SJCRH30 (cell line): ENCODE results near the gene BNIP3. TPM values are rescaled to one million over a fixed set of nuclear protein-coding genes. Genes with fewer than 3 reads are reported as not detected.

Experiments used
- DNase-seq, 2 experiments: peaks; one replicate each; pipeline ENCODE4 v3.0.0-alpha.2; 2015 to 2020
- H3K27ac ChIP-seq: fragments of 250-450 bp; sonication (Bioruptor Pico); 2 replicates; pipeline ENCODE4 v1.5.1; 2020; ENCODE audit warnings: mild to moderate bottlenecking, moderate library complexity
- H3K27me3 ChIP-seq: fragments of 250-450 bp; sonication (Bioruptor Pico); 2 replicates; pipeline ENCODE4 v1.5.1; 2020; ENCODE audit warnings: mild to moderate bottlenecking, moderate library complexity
- H3K36me3 ChIP-seq: fragments of 250-450 bp; sonication (Bioruptor Pico); 2 replicates; pipeline ENCODE4 v1.5.1; 2020; ENCODE audit warnings: mild to moderate bottlenecking, moderate library complexity
- H3K4me1 ChIP-seq: fragments of 250-450 bp; sonication (Bioruptor Pico); 2 replicates; pipeline ENCODE4 v1.5.1; 2020; ENCODE audit warnings: mild to moderate bottlenecking, moderate library complexity
- H3K4me3 ChIP-seq: fragments of 250-450 bp; sonication (Bioruptor Pico); 2 replicates; pipeline ENCODE4 v1.5.1; 2020; ENCODE audit warnings: mild to moderate bottlenecking, moderate library complexity
- H3K9me3 ChIP-seq: fragments of 250-450 bp; sonication (Bioruptor Pico); replicated peaks from 2 replicates; pipeline ENCODE4 v1.5.1; 2020; ENCODE audit warnings: mild to moderate bottlenecking, moderate library complexity
- total RNA-seq: library from RNA; depleted of rRNA; stranded (reverse); fragments of >200 nt; shearing (Covaris generic); gene quantifications from 2 replicates; pipeline ENCODE4 v1.2.3, GENCODE V29; 2014

The BNIP3 gene
- total RNA-seq, 1 experiment from 2014 or later = 45.6 TPM

DNA sequence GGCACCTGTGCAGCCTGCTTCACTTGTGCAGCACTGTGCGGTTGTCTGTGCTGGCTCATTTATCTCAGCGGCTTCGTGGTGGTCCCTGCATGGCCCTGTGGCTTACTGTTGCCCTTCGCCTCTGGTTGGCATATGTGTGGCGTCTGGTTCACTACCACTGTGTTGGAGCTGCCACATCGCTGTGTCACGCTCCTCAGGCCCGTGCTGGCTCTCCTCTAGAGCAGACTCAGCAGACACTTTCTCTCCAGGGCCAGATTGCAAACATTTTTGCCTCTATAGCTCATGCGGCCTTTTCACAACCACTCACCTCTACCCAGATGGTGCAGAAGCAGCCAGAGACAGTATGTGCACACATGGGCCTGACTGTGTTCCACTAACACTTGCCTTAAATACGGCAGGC lies 43.0 kb downstream of the BNIP3 start:
- Histone ChIP-seq H3K4me3 (no peak overlapping the region), H3K4me1 (no peaks in the 10 kb centered on the region), H3K36me3 (no peaks in the 10 kb centered on the region; the same call in 1 of the 2 replicates), H3K27ac (no peak overlapping the region), H3K27me3 (no peaks in the 10 kb centered on the region), H3K9me3 (no peaks in the 10 kb centered on the region)
- no peak for DNase-seq

DNA sequence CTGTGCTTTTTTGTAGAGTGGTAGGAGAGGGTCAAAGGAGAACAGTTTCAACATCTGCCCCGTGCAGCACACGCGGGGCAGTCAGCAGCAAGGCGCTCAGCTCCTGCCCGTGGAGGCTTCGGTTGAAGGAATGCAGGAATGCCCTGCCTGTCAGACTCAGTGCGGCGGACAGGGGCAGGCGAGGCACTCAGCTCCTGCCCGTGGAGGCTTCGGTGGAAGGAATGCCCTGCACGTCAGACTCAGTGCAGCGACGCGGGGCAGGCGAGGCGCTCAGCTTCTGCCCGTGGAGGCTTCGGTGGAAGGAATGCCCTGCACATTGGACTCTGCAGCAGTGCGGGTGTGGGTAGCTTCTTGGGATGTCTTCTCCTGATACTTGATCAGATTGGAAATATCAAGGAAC lies 43.9 kb downstream of the BNIP3 start:
- Histone ChIP-seq H3K4me1 (no peaks in the 10 kb centered on the region), H3K27ac (no peak overlapping the region), H3K27me3 (no peaks in the 10 kb centered on the region), H3K4me3 (no peak overlapping the region), H3K36me3 (no peaks in the 10 kb centered on the region; the same call in 1 of the 2 replicates), H3K9me3 (no peaks in the 10 kb centered on the region)
- no peak for DNase-seq

DNA sequence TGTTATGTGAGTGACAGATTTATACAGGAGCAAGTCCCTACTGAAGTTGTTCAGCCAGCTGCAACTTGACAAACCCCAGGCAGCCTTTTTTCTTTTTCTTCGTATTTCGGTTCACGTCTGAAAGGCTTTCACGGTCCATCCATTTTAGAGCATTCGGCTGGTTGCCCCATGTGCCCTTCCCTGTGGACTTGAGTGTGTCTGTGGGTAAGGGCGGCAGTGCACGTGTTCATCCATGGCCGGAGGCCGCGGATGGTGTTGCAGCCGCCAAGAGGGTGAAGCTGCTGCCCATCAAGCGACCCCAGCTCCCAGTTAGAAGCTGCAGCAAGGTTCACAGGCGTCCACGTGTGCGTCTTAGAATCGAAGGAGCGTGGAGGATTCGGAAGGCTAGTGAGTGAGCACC lies 45.0 kb downstream of the BNIP3 start:
- no peak for DNase-seq
- H3K27me3 ChIP-seq = no peaks in the 10 kb centered on the region

DNA sequence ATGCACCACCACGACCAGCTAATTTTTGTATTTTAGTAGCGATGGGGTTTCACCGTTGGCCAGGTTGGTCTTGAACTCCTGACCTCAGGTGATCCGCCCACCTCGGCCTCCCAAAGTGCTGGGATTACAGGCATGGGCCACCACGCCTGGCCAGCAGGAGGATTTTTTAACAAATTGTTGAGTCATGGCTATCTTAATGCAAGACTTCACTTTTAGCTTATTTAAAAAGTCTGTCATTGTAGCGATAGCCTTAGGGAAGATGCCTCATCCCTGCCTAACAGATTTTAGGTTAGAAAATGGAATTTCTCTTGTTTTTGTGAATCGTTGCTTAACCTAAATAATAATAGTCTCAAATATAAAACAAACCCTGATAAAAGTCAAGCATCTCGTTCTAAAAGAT lies 45.4 kb downstream of the BNIP3 start:
- no peak overlapping the region for H3K4me3 ChIP-seq
- DNase-seq = no peak
- no peaks in the 10 kb centered on the region for H3K9me3 ChIP-seq
- no peaks in the 10 kb centered on the region for H3K27me3 ChIP-seq
- H3K4me1 ChIP-seq = no peaks in the 10 kb centered on the region
- H3K27ac ChIP-seq = no peak overlapping the region
- H3K36me3 ChIP-seq = no peaks in the 10 kb centered on the region; the same call in 1 of the 2 replicates

More for the DNA sequence above, 45.0 kb downstream of the BNIP3 start:
- no peak overlapping the region for H3K4me3 ChIP-seq
- H3K4me1 ChIP-seq = no peaks in the 10 kb centered on the region
- no peak overlapping the region for H3K27ac ChIP-seq
- H3K36me3 ChIP-seq = no peaks in the 10 kb centered on the region; the same call in 1 of the 2 replicates
- no peaks in the 10 kb centered on the region for H3K9me3 ChIP-seq

DNA sequence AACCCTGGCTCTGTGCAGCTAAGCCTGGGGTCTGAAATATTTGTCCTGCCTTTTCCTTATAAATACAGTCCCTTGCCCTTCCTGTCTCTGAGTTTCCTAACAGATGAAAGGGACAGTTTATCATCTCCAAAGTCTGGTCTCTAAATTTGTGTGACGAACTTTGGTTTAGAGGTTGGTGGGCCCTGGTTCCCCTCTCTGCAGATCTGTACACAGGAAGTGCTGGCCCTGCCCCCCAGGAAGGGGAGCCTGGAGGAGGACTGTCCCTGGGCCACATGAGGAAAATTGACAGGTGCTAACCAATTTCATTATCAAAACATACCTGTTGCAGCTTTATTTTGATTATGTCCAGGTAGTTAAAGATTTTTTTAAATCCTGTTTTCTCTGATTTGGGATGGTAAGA lies 46.5 kb downstream of the BNIP3 start:
- Histone ChIP-seq H3K9me3 (no peaks in the 10 kb centered on the region), H3K27ac (no peak overlapping the region), H3K27me3 (no peaks in the 10 kb centered on the region), H3K4me3 (no peak overlapping the region), H3K36me3 (no peaks in the 10 kb centered on the region; the same call in 1 of the 2 replicates), H3K4me1 (no peaks in the 10 kb centered on the region)
- DNase-seq = no peak

DNA sequence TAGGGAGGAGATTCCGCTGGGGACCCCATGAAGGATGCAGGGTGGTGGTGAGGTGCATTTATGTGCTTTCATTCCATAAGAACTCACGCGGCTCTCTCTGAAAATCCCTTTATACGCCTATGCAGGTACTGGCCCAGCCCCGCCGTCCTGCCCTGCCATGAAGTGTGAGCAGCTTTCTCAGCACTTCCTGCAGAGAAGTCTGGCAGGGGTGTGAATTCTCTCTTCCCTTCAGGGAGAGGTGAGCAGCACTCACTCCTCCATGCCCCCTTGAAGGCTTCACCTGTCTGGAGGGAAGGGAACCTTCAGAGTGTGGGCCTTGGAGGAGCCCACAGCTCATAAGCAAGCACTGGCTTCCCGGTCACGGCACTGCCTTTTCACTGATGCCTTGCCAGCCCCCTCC lies 47.0 kb downstream of the BNIP3 start:
- H3K4me1 ChIP-seq = no peaks in the 10 kb centered on the region
- DNase-seq = no peak
- no peaks in the 10 kb centered on the region for H3K9me3 ChIP-seq
- H3K27me3 ChIP-seq = no peaks in the 10 kb centered on the region
- no peak overlapping the region for H3K4me3 ChIP-seq
- H3K36me3 ChIP-seq = no peaks in the 10 kb centered on the region
- no peak overlapping the region for H3K27ac ChIP-seq

DNA sequence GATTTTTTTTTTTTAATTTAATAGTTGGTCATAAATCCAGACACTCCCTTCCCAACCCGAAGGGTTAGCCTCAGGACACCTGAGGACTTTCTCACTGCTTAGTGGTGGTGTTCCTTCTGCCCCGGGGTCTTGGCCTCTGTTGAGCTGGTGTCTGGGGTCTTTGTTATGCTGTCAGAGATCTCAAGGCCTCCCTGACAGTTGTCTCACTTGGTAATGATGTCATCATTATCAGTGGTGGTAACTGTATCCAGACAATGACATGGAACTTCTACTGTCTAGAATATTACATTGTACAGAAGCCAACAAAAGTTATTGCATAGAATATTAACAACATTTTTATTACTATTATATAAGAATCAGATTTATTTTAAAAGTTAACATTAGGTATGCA lies 48.0 kb downstream of the BNIP3 start:
- H3K4me3 ChIP-seq = no peak overlapping the region
- no peaks in the 10 kb centered on the region for H3K9me3 ChIP-seq
- no peaks in the 10 kb centered on the region for H3K36me3 ChIP-seq
- no peaks in the 10 kb centered on the region for H3K4me1 ChIP-seq
- no peaks in the 10 kb centered on the region for H3K27me3 ChIP-seq
- no peak for DNase-seq
- no peak overlapping the region for H3K27ac ChIP-seq

DNA sequence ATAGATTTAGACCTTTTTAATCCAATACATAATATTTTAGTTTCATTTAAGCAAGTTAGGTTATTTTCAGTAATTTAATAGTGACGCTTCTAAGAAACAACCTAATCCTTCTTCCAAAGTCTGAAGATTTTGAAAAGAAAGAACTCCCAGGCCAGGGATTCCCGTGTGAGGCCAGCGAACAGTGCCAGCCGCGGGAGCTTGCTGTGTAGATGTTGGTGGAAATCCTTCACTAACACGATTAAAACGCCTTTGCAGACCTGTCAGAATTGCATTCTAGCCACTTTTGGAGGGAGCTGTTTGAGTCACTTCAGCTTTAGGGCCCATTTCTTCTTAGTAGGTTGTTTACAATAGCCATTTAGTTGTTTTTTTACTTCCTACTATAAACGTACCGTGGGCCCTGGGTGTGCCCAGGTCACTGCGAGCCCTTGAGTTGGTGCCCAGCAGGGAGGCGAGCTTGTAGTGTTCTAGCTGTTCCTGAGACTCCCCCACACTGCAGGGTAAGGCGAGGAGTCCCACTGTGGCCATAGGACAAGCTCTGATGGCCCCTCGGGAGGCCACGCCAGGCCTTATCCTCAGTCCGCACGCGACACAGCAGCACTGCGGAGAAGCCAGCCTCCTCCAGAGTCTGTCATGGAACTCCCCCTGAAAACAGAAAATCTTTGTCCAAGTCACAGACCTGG lies 48.6 kb downstream of the BNIP3 start:
- H3K9me3 ChIP-seq = no peaks in the 10 kb centered on the region
- no peaks in the 10 kb centered on the region for H3K4me1 ChIP-seq
- no peak for DNase-seq
- H3K27me3 ChIP-seq = no peaks in the 10 kb centered on the region
- no peak overlapping the region for H3K27ac ChIP-seq
- H3K4me3 ChIP-seq = no peak overlapping the region
- H3K36me3 ChIP-seq = no peaks in the 10 kb centered on the region

DNA sequence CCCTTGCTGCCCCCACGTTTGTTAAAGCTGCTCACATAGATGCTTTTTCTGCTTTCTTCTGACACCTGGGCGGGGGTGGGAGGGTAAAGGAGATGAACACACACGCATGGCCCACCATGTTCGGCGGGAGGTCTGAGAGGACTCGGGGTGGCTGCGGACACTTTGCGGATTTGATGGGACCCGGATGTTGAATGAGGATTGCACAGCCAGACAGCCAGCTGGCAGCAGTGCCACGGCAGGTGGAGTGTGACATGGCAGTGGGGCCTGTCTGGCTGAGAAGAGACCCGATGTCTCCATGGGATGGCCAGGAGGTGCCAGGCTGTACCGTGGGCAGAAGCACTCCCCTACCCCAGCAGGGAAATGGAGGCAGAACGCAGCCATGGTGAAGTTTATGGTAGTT lies 49.7 kb downstream of the BNIP3 start:
- no peaks in the 10 kb centered on the region for H3K9me3 ChIP-seq
- H3K4me1 ChIP-seq = no peaks in the 10 kb centered on the region
- H3K27ac ChIP-seq = no peak overlapping the region
- H3K27me3 ChIP-seq = no peaks in the 10 kb centered on the region
- no peaks in the 10 kb centered on the region for H3K36me3 ChIP-seq
- no peak for DNase-seq
- H3K4me3 ChIP-seq = no peak overlapping the region

DNA sequence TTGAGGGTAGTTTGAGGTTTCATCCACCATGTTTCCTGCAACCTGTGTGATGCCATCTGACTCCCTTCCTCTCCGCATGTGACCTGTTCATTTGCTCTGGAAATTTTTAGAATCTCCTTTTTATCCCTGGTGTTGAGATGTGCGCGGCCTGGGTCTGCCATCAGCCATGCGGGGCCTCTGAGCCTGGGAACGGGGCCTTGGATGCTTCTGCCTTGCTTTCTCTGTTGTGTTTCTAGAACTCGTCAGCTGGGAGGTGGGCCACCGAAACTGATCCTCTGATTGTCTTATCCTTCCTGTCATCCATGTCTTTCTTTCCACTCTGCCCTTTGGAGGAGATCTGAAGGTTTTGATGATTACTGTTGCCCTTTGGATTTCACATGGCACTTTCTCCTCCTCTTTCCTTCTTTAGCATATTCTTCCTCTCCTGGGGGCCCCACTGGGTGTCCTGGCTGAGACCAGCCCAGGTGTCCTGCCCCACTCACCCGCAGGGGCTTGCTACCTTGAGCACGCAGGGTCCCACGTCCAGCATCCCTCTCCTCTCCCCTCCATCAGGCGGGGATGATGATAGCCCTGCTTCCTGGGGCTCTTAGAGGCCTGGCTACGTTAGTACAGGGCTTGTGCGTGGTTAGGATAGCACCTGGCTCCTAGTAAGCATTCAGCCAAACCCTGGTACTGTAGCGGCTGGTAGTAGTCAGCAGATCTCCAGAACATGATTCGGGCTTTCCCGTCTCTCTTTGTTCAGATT lies 51.0 kb downstream of the BNIP3 start:
- no peaks in the 10 kb centered on the region for H3K9me3 ChIP-seq
- H3K27me3 ChIP-seq = no peaks in the 10 kb centered on the region
- H3K4me3 ChIP-seq = no peak overlapping the region
- no peaks in the 10 kb centered on the region for H3K4me1 ChIP-seq
- DNase-seq = no peak
- H3K36me3 ChIP-seq = no peaks in the 10 kb centered on the region
- no peak overlapping the region for H3K27ac ChIP-seq

DNA sequence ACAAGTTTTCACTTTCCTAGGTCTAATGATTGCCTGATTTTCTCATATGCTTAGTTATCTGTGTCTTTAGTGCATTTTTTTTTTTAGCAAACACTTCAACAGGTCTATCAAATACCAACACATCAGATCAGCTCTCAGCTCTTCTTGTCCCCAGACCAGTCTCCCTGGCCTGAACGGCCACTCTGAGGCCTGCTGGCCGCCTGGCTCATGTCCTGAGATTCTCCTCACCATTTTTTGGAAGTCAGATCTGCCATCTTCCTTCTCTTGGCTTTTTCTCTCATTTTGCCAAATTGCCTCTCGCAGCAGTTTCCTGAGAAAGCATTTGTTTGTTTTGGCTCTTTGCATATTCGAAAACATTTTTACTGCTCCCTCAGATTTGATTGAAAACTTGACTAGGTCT lies 51.6 kb downstream of the BNIP3 start:
- Histone ChIP-seq H3K27me3 (no peaks in the 10 kb centered on the region), H3K4me3 (no peak overlapping the region), H3K36me3 (no peaks in the 10 kb centered on the region), H3K9me3 (no peaks in the 10 kb centered on the region), H3K4me1 (no peaks in the 10 kb centered on the region), H3K27ac (no peak overlapping the region)
- no peak for DNase-seq

DNA sequence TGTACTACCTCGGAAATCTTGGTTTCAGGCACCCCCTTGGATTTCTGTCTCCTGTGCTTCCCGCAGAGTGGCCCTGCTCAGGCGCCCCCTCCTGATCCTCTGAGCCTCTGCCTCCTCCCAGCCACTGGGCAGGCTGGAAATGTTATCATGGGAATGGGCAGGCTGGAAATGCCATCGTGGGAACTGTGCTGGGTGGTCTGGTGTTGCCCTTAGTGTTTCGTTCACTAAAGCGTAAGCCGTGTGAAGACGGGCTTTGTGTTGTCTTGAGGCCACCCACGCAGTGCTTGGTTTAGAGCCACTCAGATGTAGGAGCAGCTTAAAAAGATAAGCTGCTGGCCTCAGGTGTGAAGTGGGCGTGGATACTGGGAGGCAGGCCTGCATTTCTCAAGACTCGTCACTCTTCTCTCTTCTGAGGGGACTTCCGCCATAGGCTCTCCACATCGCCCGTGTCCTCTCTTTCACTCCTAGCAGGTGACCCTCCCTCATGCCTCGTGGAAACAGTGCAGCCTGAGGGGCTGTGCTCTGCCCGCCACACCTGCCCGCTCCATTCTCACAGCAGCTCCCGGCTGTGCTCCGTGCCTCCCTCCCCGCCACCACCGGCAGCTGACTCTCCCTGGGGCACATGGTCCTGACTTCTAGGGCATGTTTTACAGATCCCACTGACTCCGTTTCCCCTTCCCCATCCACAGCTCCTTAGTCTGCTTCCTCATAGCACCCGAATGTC lies 52.4 kb downstream of the BNIP3 start:
- H3K4me1 ChIP-seq = no peaks in the 10 kb centered on the region
- H3K27me3 ChIP-seq = no peaks in the 10 kb centered on the region
- H3K9me3 ChIP-seq = no peaks in the 10 kb centered on the region
- H3K4me3 ChIP-seq = no peak overlapping the region
- H3K27ac ChIP-seq = no peak overlapping the region
- no peaks in the 10 kb centered on the region for H3K36me3 ChIP-seq
- no peak for DNase-seq

DNA sequence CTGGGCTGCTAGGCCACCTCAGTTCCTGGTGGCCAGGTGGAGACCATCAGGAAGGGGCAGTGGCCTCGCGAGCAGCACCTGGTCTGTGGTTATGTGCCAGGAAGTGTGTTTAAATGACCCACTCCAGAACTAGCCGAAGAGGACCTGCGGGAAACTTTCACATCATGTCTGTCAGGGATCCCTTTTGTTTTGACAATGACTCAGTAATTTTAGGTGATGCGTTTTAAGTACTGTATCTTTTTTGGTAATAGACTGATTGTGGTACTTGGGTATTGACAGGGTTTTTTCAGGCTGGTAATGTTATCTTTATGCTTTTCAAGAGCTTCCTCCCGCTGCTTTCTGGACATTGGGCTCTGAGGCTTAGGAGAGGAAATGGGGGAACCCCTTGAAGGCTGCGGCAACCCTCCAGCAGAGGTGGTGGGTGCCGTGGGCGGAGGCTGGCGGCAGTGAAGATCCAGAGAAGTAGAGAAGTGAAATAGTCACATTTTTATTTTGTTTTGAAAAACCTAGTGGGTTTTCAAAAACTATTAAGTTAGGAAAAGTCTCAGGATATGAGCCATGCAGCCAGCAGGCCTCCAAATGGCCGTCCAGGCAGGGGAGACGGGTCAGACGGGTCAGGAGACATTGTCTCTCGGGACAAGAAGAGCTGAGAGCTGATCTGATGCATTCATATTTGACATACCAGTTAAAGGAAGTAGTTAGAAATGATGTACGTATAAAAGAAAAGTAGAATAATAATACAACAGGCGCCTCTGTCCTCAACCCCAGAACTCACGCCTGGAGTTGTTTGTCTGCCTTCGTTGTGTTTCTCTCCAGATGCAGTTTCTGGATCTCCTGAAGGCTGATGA lies 53.3 kb downstream of the BNIP3 start:
- no peak overlapping the region for H3K4me3 ChIP-seq
- no peak for DNase-seq
- no peak overlapping the region for H3K27ac ChIP-seq
- no peaks in the 10 kb centered on the region for H3K36me3 ChIP-seq
- H3K27me3 ChIP-seq = no peaks in the 10 kb centered on the region
- H3K4me1 ChIP-seq = no peaks in the 10 kb centered on the region
- H3K9me3 ChIP-seq = no peaks in the 10 kb centered on the region

DNA sequence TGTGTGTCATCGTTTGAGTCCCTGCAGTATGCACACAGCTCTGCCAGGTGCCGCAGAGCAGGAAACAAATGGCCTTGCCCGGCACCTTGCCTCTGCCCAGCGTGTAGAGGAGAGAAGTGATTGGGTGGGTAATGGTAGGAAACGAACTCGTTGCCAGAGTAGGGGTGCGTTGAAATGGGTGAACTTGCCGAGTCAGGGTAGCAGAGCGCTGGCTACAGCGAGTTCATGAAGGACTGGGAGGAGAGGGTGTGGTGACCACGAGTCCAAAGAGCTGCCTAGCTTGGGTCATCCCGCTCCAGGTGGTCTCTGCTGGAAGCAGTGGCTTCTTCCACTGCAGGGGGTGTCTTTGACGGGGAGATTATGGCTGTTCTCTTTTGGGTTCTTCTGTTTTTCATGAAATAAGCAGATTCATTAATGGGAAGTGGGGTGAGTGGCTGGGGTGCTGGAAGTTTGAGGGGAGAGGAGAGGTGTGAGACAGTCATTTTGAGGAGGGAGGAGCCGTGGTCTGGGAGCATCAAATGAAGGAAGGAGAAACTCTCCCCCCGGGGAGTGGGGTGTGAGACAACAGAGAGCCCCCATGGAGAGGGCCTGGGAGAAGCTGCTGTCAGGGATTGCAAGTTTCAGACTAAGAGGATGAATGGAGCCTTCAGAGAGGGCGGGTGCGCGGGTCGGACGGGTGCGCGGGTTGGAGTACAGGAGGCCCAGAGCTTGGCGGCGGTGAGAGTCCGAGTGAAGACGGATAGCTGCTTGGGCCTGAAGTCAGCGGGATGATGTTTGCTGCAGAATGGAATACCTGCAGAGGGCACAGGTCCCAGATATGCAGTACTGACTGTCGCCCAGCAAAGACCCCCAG lies 54.8 kb downstream of the BNIP3 start:
- Histone ChIP-seq H3K27me3 (no peaks in the 10 kb centered on the region), H3K27ac (no peak overlapping the region), H3K4me1 (no peaks in the 10 kb centered on the region), H3K36me3 (no peaks in the 10 kb centered on the region), H3K9me3 (no peaks in the 10 kb centered on the region), H3K4me3 (no peak overlapping the region)
- DNase-seq = no peak
